Peyer's patch (tissue), 4 donors: ENCODE results near the gene KAZN.

Experiments
- POLR2A ChIP-seq, 2 donors: fragments of 450-650 bp; IDR thresholded peaks; one replicate each; pipeline ENCODE4 v1.5.1; 2017; ENCODE audit warnings: antibody characterized with exemption in 2 of 2, mild to moderate bottlenecking in 2 of 2, moderate library complexity in 2 of 2
- TF ChIP-seq, protein P1 (sequence below), 6 experiments: fragments of 450-650 bp in 4 of 6; fragments of 200-600 bp in 2 of 6; sonication (generic) in 1 of 6; IDR thresholded peaks; one replicate each; pipeline ENCODE4 v1.5.1; 2017 to 2019; ENCODE audit warnings: antibody characterized with exemption in 6 of 6, mild to moderate bottlenecking in 3 of 6, moderate library complexity in 1 of 6

DNA sequence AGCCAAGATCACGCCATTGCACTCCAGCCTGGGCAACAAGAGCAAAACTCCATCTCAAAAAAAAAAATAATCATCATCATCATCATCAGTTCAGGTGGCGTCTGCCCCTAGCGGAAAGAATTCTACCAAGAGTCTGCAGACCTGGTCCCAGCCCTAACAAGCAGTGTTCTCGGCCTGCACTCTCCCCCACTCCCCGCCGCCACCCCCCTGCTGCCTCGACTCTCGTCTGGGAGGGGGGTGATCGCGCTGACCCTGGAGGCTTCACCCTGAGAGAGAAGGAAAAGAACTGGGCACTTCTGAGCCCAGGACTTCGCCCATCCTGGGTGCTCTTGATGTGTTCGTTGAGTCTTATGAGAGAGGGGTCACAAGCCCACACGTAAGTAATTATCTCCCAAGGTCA, 394.9 kb downstream of the KAZN start:
- TF ChIP-seq, protein P1, sequence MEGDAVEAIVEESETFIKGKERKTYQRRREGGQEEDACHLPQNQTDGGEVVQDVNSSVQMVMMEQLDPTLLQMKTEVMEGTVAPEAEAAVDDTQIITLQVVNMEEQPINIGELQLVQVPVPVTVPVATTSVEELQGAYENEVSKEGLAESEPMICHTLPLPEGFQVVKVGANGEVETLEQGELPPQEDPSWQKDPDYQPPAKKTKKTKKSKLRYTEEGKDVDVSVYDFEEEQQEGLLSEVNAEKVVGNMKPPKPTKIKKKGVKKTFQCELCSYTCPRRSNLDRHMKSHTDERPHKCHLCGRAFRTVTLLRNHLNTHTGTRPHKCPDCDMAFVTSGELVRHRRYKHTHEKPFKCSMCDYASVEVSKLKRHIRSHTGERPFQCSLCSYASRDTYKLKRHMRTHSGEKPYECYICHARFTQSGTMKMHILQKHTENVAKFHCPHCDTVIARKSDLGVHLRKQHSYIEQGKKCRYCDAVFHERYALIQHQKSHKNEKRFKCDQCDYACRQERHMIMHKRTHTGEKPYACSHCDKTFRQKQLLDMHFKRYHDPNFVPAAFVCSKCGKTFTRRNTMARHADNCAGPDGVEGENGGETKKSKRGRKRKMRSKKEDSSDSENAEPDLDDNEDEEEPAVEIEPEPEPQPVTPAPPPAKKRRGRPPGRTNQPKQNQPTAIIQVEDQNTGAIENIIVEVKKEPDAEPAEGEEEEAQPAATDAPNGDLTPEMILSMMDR (IDR thresholded peaks at IDR 0.05), result no peak
- no peak for TF ChIP-seq POLR2A (IDR thresholded peaks at IDR 0.05)
